ENCODE measurements around the gene CACNG6.

CACNG6 gene

GRCh38 chr19:53998223-53998622 lies 6.8 kb downstream of the CACNG6 start:
- H3K27me3 Mint-ChIP-seq (ENCODE audit: low read depth, poor library complexity) = peaks cover 84% of the 10 kb centered on the region
- no peak for DNase-seq
- H3K9me3 Mint-ChIP-seq = no peaks in the 10 kb centered on the region
- H3K36me3 Mint-ChIP-seq (ENCODE audit: low read depth) = no peaks in the 10 kb centered on the region
- no peak for TF ChIP-seq CTCF (IDR thresholded peaks at IDR 0.05)
- H3K4me3 Mint-ChIP-seq = no peak overlapping the region
- H3K27ac Mint-ChIP-seq = no peak overlapping the region
- peaks cover 15% of the 10 kb centered on the region for H3K4me1 Mint-ChIP-seq

DNA sequence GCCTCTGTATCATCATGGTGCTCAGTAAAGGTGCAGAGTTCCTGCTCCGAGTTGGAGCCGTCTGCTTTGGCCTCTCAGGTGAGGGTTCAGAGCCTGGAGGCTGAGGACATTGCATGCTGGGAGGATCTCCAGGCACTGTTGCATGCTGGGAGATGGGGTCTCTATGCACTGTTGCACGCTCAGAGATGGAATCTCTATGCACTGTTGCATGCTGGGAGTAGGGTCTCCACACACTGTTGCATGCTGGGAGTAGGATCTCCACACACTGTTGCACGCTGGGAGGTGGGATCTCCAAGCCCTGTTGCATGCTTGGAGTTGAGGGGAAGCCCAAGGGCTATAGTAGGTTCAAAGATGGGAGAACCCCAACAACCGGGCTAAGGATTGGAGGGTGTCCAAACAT lies 8.3 kb downstream of the CACNG6 start:
- no peak for TF ChIP-seq CTCF (IDR thresholded peaks at IDR 0.05)
- no peaks in the 10 kb centered on the region for H3K36me3 Mint-ChIP-seq (ENCODE audit: low read depth)
- H3K27ac Mint-ChIP-seq = no peak overlapping the region
- no peak overlapping the region for H3K4me3 Mint-ChIP-seq
- H3K9me3 Mint-ChIP-seq = no peaks in the 10 kb centered on the region
- DNase-seq = no peak
- H3K4me1 Mint-ChIP-seq = peaks cover 9% of the 10 kb centered on the region
- peaks cover 79% of the 10 kb centered on the region for H3K27me3 Mint-ChIP-seq (ENCODE audit: low read depth, poor library complexity)

GRCh38 chr19:54001496-54001895 lies 10.1 kb downstream of the CACNG6 start:
- Mint-ChIP-seq H3K9me3 (no peaks in the 10 kb centered on the region), H3K36me3 (ENCODE audit: low read depth) (no peaks in the 10 kb centered on the region), H3K27ac (no peak overlapping the region), H3K27me3 (ENCODE audit: low read depth, poor library complexity) (peaks cover 63% of the 10 kb centered on the region), H3K4me3 (no peak overlapping the region), H3K4me1 (peaks cover 9% of the 10 kb centered on the region)
- no peak for TF ChIP-seq CTCF (IDR thresholded peaks at IDR 0.05)
- DNase-seq = no peak

DNA sequence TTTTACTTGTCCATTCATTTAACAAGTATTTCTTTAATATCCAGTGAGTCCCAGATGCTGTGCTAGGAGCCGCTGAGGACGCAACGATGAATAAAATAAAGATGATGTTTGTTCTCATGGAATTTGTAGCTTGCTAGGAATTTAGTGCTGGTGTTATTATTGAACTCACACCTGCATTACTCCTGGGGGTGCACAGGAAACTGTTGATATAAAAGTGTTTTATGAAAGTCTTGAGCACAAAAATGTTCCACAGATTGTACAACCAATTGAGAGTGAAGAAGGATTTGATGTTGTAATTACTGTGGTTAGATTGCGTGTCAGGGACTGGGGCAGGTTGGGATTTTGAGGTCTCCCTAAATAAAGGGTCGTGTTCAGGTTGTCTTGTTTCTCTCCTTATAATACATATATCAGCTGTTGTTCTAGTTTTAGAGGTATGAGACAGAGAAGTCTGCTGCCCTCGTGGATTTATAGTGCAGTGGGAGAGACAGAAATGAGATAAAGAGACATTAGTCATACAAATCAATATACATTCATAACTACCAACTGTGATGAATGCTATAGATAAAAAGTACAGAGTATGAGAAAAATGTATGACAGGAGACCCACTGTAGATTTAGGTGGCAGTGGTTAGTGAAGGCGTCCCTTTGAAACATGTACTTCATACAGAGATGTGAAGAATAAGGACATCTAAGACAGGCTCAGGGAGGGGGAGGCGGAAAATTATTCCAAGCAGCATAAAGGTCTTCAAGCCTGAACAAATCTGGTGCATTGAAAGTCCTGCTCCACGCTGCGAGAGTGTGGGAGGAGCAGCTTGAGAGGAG lies 11.3 kb downstream of the CACNG6 start:
- TF ChIP-seq CTCF (IDR thresholded peaks at IDR 0.05) = no peak
- no peak overlapping the region for H3K27ac Mint-ChIP-seq
- no peak overlapping the region for H3K4me3 Mint-ChIP-seq
- H3K27me3 Mint-ChIP-seq (ENCODE audit: low read depth, poor library complexity) = peaks cover 56% of the 10 kb centered on the region
- no peaks in the 10 kb centered on the region for H3K36me3 Mint-ChIP-seq (ENCODE audit: low read depth)
- DNase-seq = no peak
- H3K4me1 Mint-ChIP-seq = peaks cover 9% of the 10 kb centered on the region
- H3K9me3 Mint-ChIP-seq = no peaks in the 10 kb centered on the region

GRCh38 chr19:54009440-54009839 lies 18.0 kb downstream of the CACNG6 start:
- Mint-ChIP-seq H3K4me1 (peaks cover 34% of the 10 kb centered on the region), H3K27ac (no peak overlapping the region), H3K36me3 (ENCODE audit: low read depth) (no peaks in the 10 kb centered on the region), H3K9me3 (no peaks in the 10 kb centered on the region), H3K27me3 (ENCODE audit: low read depth, poor library complexity) (peaks cover 23% of the 10 kb centered on the region), H3K4me3 (no peak overlapping the region)
- DNase-seq = no peak
- no peak for TF ChIP-seq CTCF (IDR thresholded peaks at IDR 0.05)

DNA sequence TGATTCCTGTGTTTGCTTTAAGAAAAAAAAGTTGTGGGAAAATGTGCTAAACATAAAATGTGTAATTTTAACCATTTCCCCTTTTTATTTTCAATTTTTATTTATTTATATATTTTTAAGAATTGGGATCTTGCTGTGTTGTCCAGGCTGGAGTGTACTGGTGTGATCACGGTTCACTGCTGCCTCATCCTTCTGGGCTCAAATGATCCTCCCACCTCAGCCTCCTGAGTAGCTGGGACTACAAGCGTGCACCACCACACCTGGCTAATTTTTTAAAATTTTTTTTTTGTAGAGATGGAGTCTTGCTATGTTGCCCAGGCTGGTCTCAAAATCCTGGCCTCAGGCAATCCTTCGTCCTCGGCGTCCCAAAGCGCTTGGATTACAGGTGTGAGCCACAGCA lies 19.0 kb downstream of the CACNG6 start:
- no peak overlapping the region for H3K27ac Mint-ChIP-seq
- no peak for TF ChIP-seq CTCF (IDR thresholded peaks at IDR 0.05)
- peaks cover 30% of the 10 kb centered on the region for H3K27me3 Mint-ChIP-seq (ENCODE audit: low read depth, poor library complexity)
- peaks cover 44% of the 10 kb centered on the region for H3K4me1 Mint-ChIP-seq
- H3K4me3 Mint-ChIP-seq = no peak overlapping the region
- no peaks in the 10 kb centered on the region for H3K36me3 Mint-ChIP-seq (ENCODE audit: low read depth)
- peaks cover 4% of the 10 kb centered on the region for H3K9me3 Mint-ChIP-seq
- DNase-seq = no peak
